KMS-11 (cell line): ENCODE measurements around the gene RPN2.

ENCODE experiments used
- H2AFZ ChIP-seq: fragments of 200-600 bp; sonication (generic); 2 replicates; pipeline ENCODE4 v1.6.1; 2016; ENCODE audit warnings: antibody characterized with exemption, mixed run types, low read depth
- H3K27ac ChIP-seq: fragments of 200-600 bp; sonication (generic); 2 replicates; pipeline ENCODE4 v1.6.1; 2016; ENCODE audit warnings: mild to moderate bottlenecking, mixed run types
- H3K27me3 ChIP-seq: fragments of 200-600 bp; sonication (generic); 2 replicates; pipeline ENCODE4 v1.6.1; 2017; ENCODE audit warnings: mild to moderate bottlenecking, low read depth, mixed run types, moderate library complexity; ENCODE audit not compliant: insufficient read depth
- H3K36me3 ChIP-seq: fragments of 200-600 bp; sonication (generic); 2 replicates; pipeline ENCODE4 v1.6.1; 2017; ENCODE audit warnings: mild to moderate bottlenecking, mixed run types; ENCODE audit not compliant: insufficient read depth
- H3K4me1 ChIP-seq: fragments of 200-600 bp; sonication (generic); 2 replicates; pipeline ENCODE4 v1.6.1; 2016; ENCODE audit warnings: mild to moderate bottlenecking, low read depth, mixed run types; ENCODE audit not compliant: poor library complexity, severe bottlenecking
- H3K4me2 ChIP-seq: fragments of 200-600 bp; sonication (generic); 2 replicates; pipeline ENCODE4 v1.7.0; 2016; ENCODE audit warnings: mild to moderate bottlenecking, mixed run types
- H3K4me3 ChIP-seq: fragments of 200-600 bp; sonication (generic); IDR thresholded peaks from 2 replicates; pipeline ENCODE4 v1.6.1; 2017; ENCODE audit warnings: low read depth, low read length, mixed read lengths; ENCODE audit not compliant: insufficient read depth
- H3K79me2 ChIP-seq: fragments of 200-600 bp; sonication (generic); 2 replicates; pipeline ENCODE4 v1.6.1; 2016; ENCODE audit warnings: low read depth, mixed run types; ENCODE audit not compliant: insufficient read depth
- H3K9ac ChIP-seq: fragments of 200-600 bp; sonication (generic); 2 replicates; pipeline ENCODE4 v1.6.1; 2016; ENCODE audit warnings: mild to moderate bottlenecking, mixed run types
- H4K20me1 ChIP-seq: fragments of 200-600 bp; sonication (generic); 2 replicates; pipeline ENCODE4 v1.6.1; 2016; ENCODE audit warnings: mild to moderate bottlenecking, mixed run types; ENCODE audit not compliant: insufficient read depth
- CTCF ChIP-seq: fragments of 200-600 bp; sonication (generic); conservative IDR thresholded peaks from 2 replicates; pipeline ENCODE4 v1.6.1; 2017; ENCODE audit warnings: low read depth, mild to moderate bottlenecking, antibody characterized with exemption, low read length, moderate library complexity, mixed read lengths

The RPN2 gene

GRCh38 chr20:37152284-37152683 lies 26.8 kb upstream of the RPN2 start:
- Histone ChIP-seq H3K9ac (no peak overlapping the region), H3K79me2 (no peaks in the 10 kb centered on the region), H3K4me3 (no peak overlapping the region), H3K27me3 (no peaks in the 10 kb centered on the region), H3K4me2 (no peak overlapping the region), H4K20me1 (no peaks in the 10 kb centered on the region), H2AFZ (no peak overlapping the region), H3K36me3 (no peaks in the 10 kb centered on the region), H3K27ac (no peak overlapping the region), H3K4me1 (no peaks in the 10 kb centered on the region)
- no peak for TF ChIP-seq CTCF

GRCh38 chr20:37154684-37155298 lies 24.3 kb upstream of the RPN2 start:
- Histone ChIP-seq H3K27me3 (no peaks in the 10 kb centered on the region), H3K9ac (no peak overlapping the region)

GRCh38 chr20:37155987-37156386 lies 23.1 kb upstream of the RPN2 start:
- Histone ChIP-seq H3K27ac (no peak overlapping the region), H3K4me3 (no peak overlapping the region), H4K20me1 (no peaks in the 10 kb centered on the region), H3K36me3 (no peaks in the 10 kb centered on the region), H3K27me3 (no peaks in the 10 kb centered on the region), H3K9ac (no peak overlapping the region), H3K79me2 (no peaks in the 10 kb centered on the region), H3K4me1 (no peaks in the 10 kb centered on the region), H3K4me2 (no peak overlapping the region), H2AFZ (no peak overlapping the region)
- no peak for TF ChIP-seq CTCF

More at GRCh38 chr20:37154684-37155298, 24.3 kb upstream of the RPN2 start:
- Histone ChIP-seq H2AFZ (no peak overlapping the region), H3K27ac (no peak overlapping the region), H3K79me2 (no peaks in the 10 kb centered on the region), H4K20me1 (no peaks in the 10 kb centered on the region), H3K4me2 (no peak overlapping the region), H3K4me1 (no peaks in the 10 kb centered on the region), H3K4me3 (no peak overlapping the region), H3K36me3 (no peaks in the 10 kb centered on the region)
- TF ChIP-seq CTCF = no peak

GRCh38 chr20:37158248-37158647 lies 20.9 kb upstream of the RPN2 start:
- Histone ChIP-seq H3K36me3 (no peaks in the 10 kb centered on the region), H3K4me3 (no peak overlapping the region), H3K4me1 (no peaks in the 10 kb centered on the region), H4K20me1 (no peaks in the 10 kb centered on the region), H3K79me2 (no peaks in the 10 kb centered on the region), H3K27ac (no peak overlapping the region), H3K4me2 (no peak overlapping the region), H3K27me3 (no peaks in the 10 kb centered on the region), H2AFZ (no peak overlapping the region), H3K9ac (no peak overlapping the region)
- no peak for TF ChIP-seq CTCF
